Fibroblast of the aortic adventitia (primary cell): ENCODE data around the gene PUSL1. TPM values are rescaled to one million over a fixed set of nuclear protein-coding genes. Genes with fewer than 3 reads are reported as not detected.
A peak's percentile ranks its signal among the peaks of the same experiment; 100 is the strongest.

ENCODE experiments used
- DNase-seq: peaks from one replicate; pipeline ENCODE4 v3.0.0-alpha.2; 2010; ENCODE audit warnings: low read depth
- H3K4me3 ChIP-seq: 2 replicates; pipeline ENCODE4 v1.5.1; 2011; ENCODE audit warnings: low read depth, mild to moderate bottlenecking, control low read depth, low read length, moderate library complexity
- total RNA-seq: library from RNA; depleted of rRNA; stranded (reverse); fragments of >200 nt; gene quantifications from 2 replicates; pipeline ENCODE4 v1.2.3, GENCODE V29; 2012; ENCODE audit warnings: low replicate concordance
- TF ChIP-seq, protein P1 (sequence below): IDR thresholded peaks from 2 replicates; pipeline ENCODE4 v1.5.1; 2011; ENCODE audit warnings: mild to moderate bottlenecking, low read length, control low read depth, inconsistent platforms; ENCODE audit not compliant: insufficient read depth

Gene PUSL1
- total RNA-seq, 1 donor, result 25.9 TPM

DNA sequence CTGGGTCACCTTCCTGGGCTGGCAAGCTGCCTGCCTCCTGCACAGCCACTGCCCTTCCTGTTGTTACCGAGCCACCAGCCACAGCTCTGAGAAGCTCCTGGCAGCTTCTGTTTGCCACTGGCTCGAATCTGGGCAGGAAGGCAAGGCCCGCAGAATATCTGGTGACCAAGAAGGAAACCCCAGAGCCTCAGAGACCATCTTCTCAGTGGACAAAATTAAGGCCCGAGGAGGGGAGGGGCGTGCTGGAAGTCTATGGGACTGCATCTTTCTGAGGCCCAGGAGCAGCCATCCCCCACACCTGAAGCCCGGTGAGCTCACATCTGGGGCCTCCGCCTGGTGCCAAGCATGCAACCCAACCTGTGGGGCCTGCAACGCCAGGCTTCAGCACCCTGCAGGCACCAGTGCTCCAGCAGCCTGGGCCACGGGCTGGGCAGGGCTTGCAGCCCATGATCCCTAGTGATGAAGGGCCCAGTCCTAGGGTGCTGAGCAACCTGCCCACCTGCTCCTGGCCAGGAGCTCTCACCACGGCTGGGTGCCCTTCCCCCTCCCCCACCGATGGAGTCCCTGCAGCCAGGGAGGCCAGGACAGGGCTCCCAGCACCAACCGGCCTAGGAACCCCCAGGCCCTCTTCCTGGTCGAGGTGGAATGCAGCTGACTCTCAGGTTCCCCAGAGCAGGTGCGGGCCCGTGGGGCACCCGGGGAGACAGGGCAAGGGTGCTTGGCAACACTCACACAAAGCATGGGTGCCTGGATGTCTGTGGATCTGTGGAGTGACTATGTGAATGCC lies 17.1 kb downstream of the PUSL1 start:
- H3K4me3 ChIP-seq, result peak overlapping the region; percentile 84
- TF ChIP-seq, protein P1, sequence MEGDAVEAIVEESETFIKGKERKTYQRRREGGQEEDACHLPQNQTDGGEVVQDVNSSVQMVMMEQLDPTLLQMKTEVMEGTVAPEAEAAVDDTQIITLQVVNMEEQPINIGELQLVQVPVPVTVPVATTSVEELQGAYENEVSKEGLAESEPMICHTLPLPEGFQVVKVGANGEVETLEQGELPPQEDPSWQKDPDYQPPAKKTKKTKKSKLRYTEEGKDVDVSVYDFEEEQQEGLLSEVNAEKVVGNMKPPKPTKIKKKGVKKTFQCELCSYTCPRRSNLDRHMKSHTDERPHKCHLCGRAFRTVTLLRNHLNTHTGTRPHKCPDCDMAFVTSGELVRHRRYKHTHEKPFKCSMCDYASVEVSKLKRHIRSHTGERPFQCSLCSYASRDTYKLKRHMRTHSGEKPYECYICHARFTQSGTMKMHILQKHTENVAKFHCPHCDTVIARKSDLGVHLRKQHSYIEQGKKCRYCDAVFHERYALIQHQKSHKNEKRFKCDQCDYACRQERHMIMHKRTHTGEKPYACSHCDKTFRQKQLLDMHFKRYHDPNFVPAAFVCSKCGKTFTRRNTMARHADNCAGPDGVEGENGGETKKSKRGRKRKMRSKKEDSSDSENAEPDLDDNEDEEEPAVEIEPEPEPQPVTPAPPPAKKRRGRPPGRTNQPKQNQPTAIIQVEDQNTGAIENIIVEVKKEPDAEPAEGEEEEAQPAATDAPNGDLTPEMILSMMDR, result no peak
- DNase-seq, result no peak

DNA sequence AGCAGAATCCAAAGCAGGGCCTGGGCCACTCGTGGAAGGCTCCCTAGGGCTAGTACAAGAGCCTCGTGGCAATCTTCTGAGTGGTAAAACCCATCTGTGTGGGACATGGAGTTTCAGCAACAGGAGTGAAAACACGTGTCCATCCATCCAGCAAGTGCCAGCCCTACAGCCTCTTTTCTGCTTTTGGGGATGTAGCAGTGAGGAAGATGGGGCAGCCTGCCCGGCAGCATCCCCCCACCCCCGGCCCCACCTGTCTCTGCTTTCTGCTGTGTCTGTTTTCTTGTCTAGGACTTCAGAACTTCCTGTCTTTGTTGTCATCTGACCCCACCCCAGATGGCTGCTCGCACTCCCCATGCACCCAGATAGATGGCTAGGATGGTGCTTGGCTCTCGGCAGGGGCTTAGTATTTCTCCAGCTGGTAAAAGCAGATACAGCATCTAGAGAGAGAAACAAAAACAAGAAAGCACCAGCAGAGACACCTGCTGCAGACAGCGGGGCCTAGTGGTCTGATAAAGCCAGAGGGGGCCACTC lies 17.7 kb downstream of the PUSL1 start:
- peak overlapping the region; percentile 84 for H3K4me3 ChIP-seq
- TF ChIP-seq, protein P1, result no peak
- no peak for DNase-seq

DNA sequence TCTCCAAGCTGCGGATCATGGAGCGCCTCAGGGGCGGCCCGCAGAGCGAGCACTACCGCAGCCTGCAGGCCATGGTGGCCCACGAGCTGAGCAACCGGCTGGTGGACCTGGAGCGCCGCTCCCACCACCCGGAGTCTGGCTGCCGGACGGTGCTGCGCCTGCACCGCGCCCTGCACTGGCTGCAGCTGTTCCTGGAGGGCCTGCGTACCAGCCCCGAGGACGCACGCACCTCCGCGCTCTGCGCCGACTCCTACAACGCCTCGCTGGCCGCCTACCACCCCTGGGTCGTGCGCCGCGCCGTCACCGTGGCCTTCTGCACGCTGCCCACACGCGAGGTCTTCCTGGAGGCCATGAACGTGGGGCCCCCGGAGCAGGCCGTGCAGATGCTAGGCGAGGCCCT lies 18.9 kb downstream of the PUSL1 start:
- TF ChIP-seq, protein P1, result no peak
- DNase-seq, result no peak

DNA sequence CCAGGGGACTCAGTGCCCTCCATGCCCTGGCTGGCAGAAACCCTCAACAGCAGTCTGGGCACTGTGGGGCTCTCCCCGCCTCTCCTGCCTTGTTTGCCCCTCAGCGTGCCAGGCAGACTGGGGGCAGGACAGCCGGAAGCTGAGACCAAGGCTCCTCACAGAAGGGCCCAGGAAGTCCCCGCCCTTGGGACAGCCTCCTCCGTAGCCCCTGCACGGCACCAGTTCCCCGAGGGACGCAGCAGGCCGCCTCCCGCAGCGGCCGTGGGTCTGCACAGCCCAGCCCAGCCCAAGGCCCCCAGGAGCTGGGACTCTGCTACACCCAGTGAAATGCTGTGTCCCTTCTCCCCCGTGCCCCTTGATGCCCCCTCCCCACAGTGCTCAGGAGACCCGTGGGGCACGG lies 19.9 kb downstream of the PUSL1 start:
- DNase-seq, result no peak
- H3K4me3 ChIP-seq, result no peak overlapping the region
- TF ChIP-seq, protein P1, result no peak

More for the DNA sequence above, 18.9 kb downstream of the PUSL1 start:
- H3K4me3 ChIP-seq, result no peak overlapping the region

DNA sequence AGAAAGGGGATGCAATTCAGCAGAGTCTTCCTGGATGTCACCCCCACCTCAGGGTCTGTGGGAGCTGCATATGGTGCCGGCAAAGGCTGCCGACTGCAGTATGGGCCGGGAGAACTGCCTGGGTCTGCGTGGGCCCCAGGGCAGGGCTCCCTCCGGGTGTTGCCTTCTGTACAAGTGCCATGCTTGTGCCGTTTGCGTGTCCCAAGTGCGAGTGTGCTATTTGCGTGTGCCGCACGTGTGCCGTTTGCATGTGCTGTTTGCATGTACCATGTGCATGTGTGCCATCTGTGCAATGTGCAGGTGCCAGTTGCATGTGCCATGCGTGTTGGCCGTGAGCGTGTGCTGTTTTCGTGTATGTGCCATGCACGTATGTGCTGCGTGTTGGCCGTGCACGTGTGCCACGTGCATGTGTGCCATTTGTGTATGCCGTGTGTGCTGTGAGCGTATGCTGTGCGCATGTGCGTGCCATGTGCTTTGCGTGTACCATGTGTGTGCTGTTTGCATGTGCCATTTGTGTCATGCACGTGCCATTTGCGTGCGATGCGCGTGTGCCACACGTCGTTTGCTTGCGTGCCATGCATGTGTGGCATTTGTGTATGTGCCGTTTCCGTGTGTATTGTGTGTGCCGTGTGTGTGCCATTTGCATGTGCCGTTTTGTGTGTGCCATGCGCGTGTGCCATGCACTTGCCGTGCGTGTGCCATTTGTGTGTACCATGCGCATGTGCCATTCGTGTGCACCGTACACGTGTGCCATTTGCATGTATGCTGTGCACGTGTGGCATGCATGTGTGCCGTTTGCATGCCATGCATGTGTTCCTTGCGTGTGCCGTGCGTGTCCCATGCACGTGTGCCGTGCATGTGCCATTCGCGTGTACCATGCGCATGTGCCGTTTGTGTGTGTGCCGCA lies 21.2 kb downstream of the PUSL1 start:
- DNase-seq, result no peak
- TF ChIP-seq, protein P1, result no peak
- no peak overlapping the region for H3K4me3 ChIP-seq

DNA sequence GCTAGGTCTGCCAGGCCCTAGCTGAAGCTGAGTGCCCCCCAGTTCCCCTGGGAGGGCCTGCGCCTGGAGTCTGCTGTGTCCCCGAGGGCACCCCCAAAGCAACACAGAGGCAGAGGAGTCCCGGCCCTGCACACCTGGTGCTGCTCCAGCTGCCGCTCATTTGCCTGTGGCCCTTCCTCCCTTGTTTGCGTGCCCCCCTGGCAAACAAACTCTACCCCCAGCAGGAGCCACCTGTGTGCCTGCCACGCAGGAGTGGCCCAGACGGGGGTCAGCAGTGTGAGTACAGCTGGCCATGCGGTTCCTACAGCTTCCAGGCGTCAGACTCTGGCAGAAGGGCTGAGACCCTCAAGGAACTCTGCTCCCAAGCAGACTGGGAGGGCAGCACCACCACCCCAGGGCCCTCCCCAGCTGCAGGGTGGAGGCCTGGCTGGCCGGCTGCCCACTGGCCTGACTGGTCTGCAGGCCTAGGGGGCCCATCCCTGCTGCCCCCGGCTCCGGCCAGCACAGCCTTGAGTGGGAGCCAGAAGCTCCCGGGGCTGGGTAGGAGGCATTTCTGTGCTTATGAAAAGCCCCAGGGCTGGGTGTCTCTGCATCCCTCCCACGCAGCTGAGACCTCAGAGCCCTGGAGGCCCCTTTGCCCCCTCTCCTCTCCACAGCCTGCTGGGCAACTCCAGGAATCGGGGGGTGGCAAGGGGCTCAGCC lies 22.1 kb downstream of the PUSL1 start:
- DNase-seq, result peak; percentile 35
- TF ChIP-seq, protein P1, result no peak
- H3K4me3 ChIP-seq, result no peak overlapping the region
